Measurements from ENCODE around the gene SLC10A7. TPM values are rescaled to one million over a fixed set of nuclear protein-coding genes. Genes with fewer than 3 reads are reported as not detected.

The SLC10A7 gene
- total and polyA plus RNA-seq, 2 donors (not counting 1 experiment from before 2014, with no cell fraction given), result 5.7 to 18.3 TPM

DNA sequence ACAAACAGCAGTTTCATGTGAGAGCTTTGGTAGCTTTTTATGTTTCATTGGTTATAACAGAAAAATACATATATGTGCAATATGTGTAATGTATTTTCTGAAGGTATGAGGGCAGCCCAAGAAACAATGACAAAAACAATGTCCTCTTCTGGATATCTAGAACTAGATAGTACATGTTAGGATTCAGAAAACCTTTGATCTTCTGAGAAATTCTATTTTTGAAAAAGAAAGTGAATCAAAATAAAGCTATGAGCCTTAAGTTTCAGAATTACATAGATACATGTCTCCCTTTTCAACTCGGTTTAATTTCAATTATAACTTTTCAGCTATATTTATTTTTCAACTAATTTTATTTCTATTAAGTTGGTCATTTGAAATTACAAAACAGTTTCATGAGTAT, 175.5 kb downstream of the SLC10A7 start:
- H3K9me3 ChIP-seq (ENCODE audit: control extremely low read depth in 1 of 3, control insufficient read depth in 2 of 3, insufficient read depth in 1 of 3, low read length in 2 of 3), result no peaks in the 10 kb centered on the region
- WGBS (ENCODE audit: insufficient coverage), result no CpG with 5 or more reads among the region's 1 CpG
- H3K4me1 Mint-ChIP-seq, result peaks cover 13% of the 10 kb centered on the region

DNA sequence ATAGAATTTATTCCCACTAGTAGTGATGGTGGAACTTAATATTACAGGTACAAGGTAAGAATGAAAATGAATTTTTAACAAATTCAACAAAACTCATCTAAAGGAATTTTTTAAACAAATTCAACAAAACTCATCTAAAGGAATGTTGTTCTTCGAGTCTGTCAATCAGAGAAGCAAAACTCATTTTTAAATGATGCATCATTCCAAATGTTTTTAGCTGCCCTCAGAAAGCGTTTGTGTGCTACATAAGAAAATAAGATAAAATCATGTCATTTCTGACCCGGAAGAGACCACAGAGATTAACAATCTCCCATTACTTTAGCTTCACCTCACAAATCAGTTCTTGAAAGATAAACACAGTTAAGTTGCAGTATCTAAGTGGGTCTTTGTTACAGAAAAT, 178.0 kb downstream of the SLC10A7 start:
- H3K4me1 ChIP-seq (ENCODE audit: control insufficient read depth in 2 of 2, insufficient read depth in 2 of 2, low read length in 2 of 2), result peaks cover 3 to 5% of the 10 kb centered on the region in 2 donors
- H3K4me2 ChIP-seq (replicated peaks; ENCODE audit: low read depth, low read length, poor library complexity, severe bottlenecking), result no peak overlapping the region
- H3K27me3 Mint-ChIP-seq, result no peaks in the 10 kb centered on the region
- H3K9me3 Mint-ChIP-seq (ENCODE audit: insufficient read depth), result no peaks in the 10 kb centered on the region
- H3K27ac Mint-ChIP-seq, result no peak overlapping the region
- intact Hi-C loops (cut with micrococcal nuclease), result loop anchor here (1.0 to 5.0 kb wide), 5 partner anchors 573 to 1524 kb away; no protein-coding TSS in a partner anchor
- DNase-seq (no peak), ATAC-seq (ENCODE audit: low read depth) (no peak)
- H3K4me3 Mint-ChIP-seq, result no peak overlapping the region
- H3K36me3 ChIP-seq (replicated peaks in 1 of 2; ENCODE audit: control extremely low read depth in 1 of 2, control insufficient read depth in 1 of 2, extremely low read depth in 1 of 2, insufficient read depth in 2 of 2, low read length in 1 of 2), result no peaks in the 10 kb centered on the region
- no CpG with 5 or more reads among the region's 3 CpGs for WGBS (ENCODE audit: insufficient coverage)
- H2AFZ ChIP-seq (ENCODE audit: insufficient read depth, low read depth, low read length, poor library complexity, severe bottlenecking), result no peak overlapping the region
- H3K9ac ChIP-seq (ENCODE audit: low read length), result no peak overlapping the region
- no peak overlapping the region for H3K4me3 ChIP-seq (ENCODE audit: control extremely low read depth in 1 of 5, extremely low read depth in 1 of 5, insufficient read depth in 1 of 5, low read depth in 2 of 5, low read length in 4 of 5)
- peaks cover 9% of the 10 kb centered on the region for H3K4me1 Mint-ChIP-seq
- no peaks in the 10 kb centered on the region for H3K27me3 ChIP-seq (replicated peaks in 1 of 4; ENCODE audit: control extremely low read depth in 1 of 4, control insufficient read depth in 3 of 4, insufficient read depth in 4 of 4, low read length in 3 of 4)
- TF ChIP-seq EZH2 (IDR thresholded peaks at IDR 0.05; ENCODE audit: borderline replicate concordance, insufficient read depth, low read depth, low read length, poor library complexity, severe bottlenecking), result no peak
- TF ChIP-seq, protein P1, sequence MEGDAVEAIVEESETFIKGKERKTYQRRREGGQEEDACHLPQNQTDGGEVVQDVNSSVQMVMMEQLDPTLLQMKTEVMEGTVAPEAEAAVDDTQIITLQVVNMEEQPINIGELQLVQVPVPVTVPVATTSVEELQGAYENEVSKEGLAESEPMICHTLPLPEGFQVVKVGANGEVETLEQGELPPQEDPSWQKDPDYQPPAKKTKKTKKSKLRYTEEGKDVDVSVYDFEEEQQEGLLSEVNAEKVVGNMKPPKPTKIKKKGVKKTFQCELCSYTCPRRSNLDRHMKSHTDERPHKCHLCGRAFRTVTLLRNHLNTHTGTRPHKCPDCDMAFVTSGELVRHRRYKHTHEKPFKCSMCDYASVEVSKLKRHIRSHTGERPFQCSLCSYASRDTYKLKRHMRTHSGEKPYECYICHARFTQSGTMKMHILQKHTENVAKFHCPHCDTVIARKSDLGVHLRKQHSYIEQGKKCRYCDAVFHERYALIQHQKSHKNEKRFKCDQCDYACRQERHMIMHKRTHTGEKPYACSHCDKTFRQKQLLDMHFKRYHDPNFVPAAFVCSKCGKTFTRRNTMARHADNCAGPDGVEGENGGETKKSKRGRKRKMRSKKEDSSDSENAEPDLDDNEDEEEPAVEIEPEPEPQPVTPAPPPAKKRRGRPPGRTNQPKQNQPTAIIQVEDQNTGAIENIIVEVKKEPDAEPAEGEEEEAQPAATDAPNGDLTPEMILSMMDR (IDR thresholded peaks at IDR 0.05), result no peak
- CTCF ChIA-PET, result interaction anchor here (0.8 to 6.2 kb wide), 5 partner anchors 9 to 755 kb away, joined by 3 to 96 read pairs (median 5); no protein-coding TSS in a partner anchor
- H3K9me3 ChIP-seq (ENCODE audit: control extremely low read depth in 1 of 3, control insufficient read depth in 2 of 3, insufficient read depth in 1 of 3, low read length in 2 of 3), result no peaks in the 10 kb centered on the region
- no peak overlapping the region for H3K27ac ChIP-seq (ENCODE audit: low read length in 2 of 2)
- H3K79me2 ChIP-seq (ENCODE audit: control insufficient read depth, insufficient read depth, low read length), result no peaks in the 10 kb centered on the region
- POLR2A ChIA-PET, result no interaction called here
- no peaks in the 10 kb centered on the region for H4K20me1 ChIP-seq (ENCODE audit: control insufficient read depth, insufficient read depth, low read length, poor library complexity, severe bottlenecking)

More for the DNA sequence above, 175.5 kb downstream of the SLC10A7 start:
- Mint-ChIP-seq H3K27me3 (no peaks in the 10 kb centered on the region), H3K9me3 (ENCODE audit: insufficient read depth) (peaks cover 2% of the 10 kb centered on the region), H3K27ac (no peak overlapping the region), H3K4me3 (no peak overlapping the region)
- H3K4me3 ChIP-seq (ENCODE audit: control extremely low read depth in 1 of 5, extremely low read depth in 1 of 5, insufficient read depth in 1 of 5, low read depth in 2 of 5, low read length in 4 of 5), result no peak overlapping the region
- peaks cover 3 to 5% of the 10 kb centered on the region in 2 donors for H3K4me1 ChIP-seq (ENCODE audit: control insufficient read depth in 2 of 2, insufficient read depth in 2 of 2, low read length in 2 of 2)
- H3K9ac ChIP-seq (ENCODE audit: low read length), result no peak overlapping the region
- intact Hi-C loops (cut with micrococcal nuclease), result no loop called here
- H3K4me2 ChIP-seq (replicated peaks; ENCODE audit: low read depth, low read length, poor library complexity, severe bottlenecking), result no peak overlapping the region
- H3K79me2 ChIP-seq (ENCODE audit: control insufficient read depth, insufficient read depth, low read length), result no peaks in the 10 kb centered on the region
- ATAC-seq (ENCODE audit: low read depth) (no peak), DNase-seq (no peak)
- H4K20me1 ChIP-seq (ENCODE audit: control insufficient read depth, insufficient read depth, low read length, poor library complexity, severe bottlenecking), result no peaks in the 10 kb centered on the region
- POLR2A ChIA-PET, result no interaction called here
- no peaks in the 10 kb centered on the region for H3K36me3 ChIP-seq (replicated peaks in 1 of 2; ENCODE audit: control extremely low read depth in 1 of 2, control insufficient read depth in 1 of 2, extremely low read depth in 1 of 2, insufficient read depth in 2 of 2, low read length in 1 of 2)
- CTCF ChIA-PET, result interaction anchor here (1.2 to 6.2 kb wide), 3 partner anchors 9 to 752 kb away, joined by 3 to 96 read pairs (median 5); no protein-coding TSS in a partner anchor
- no peak overlapping the region for H3K27ac ChIP-seq (ENCODE audit: low read length in 2 of 2)
- H3K27me3 ChIP-seq (replicated peaks in 1 of 4; ENCODE audit: control extremely low read depth in 1 of 4, control insufficient read depth in 3 of 4, insufficient read depth in 4 of 4, low read length in 3 of 4), result no peaks in the 10 kb centered on the region
- no peak for TF ChIP-seq EZH2 (IDR thresholded peaks at IDR 0.05; ENCODE audit: borderline replicate concordance, insufficient read depth, low read depth, low read length, poor library complexity, severe bottlenecking)
- TF ChIP-seq, protein P1 (IDR thresholded peaks at IDR 0.05), result no peak
- H2AFZ ChIP-seq (ENCODE audit: insufficient read depth, low read depth, low read length, poor library complexity, severe bottlenecking), result no peak overlapping the region

Data from B cell (primary cell).